Stimulated activated CD4-positive, alpha-beta T cell treated with anti-CD3 and anti-CD28 coated beads, Interleukin-1b, Interleukin-23, amount 100 ng/mL, for 48 hours (primary cell): ENCODE data around the gene PLAC9.
"Not testable (repeated sequence)": the region's sequence is repeated elsewhere in the genome, so short reads cannot be mapped to it uniquely, and the experiment has no call there.

Source experiments
- DNase-seq: peaks from one replicate; pipeline ENCODE4 v3.0.0-alpha.2; 2020

PLAC9 gene

DNA sequence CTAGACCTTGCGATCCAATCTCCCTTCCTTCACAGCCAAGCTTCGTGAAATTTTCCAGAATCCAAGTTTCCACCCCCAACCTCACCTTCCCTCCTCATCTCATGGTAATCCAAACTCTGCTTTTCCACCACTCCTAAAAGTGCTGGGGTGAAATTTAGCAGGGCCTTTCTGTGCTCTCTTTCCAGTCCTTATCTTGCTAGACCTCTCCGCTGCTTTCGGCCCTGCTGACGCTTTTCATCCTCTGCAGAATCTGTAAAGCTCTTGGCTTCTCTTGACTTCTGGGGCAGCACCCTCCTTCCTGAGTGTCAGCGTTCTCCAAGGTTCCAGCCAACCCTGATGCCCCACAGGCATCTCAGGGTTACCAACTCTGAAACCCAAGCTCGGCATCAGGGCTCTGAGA is 7.7 kb downstream of the PLAC9 start:
- no peak for DNase-seq

DNA sequence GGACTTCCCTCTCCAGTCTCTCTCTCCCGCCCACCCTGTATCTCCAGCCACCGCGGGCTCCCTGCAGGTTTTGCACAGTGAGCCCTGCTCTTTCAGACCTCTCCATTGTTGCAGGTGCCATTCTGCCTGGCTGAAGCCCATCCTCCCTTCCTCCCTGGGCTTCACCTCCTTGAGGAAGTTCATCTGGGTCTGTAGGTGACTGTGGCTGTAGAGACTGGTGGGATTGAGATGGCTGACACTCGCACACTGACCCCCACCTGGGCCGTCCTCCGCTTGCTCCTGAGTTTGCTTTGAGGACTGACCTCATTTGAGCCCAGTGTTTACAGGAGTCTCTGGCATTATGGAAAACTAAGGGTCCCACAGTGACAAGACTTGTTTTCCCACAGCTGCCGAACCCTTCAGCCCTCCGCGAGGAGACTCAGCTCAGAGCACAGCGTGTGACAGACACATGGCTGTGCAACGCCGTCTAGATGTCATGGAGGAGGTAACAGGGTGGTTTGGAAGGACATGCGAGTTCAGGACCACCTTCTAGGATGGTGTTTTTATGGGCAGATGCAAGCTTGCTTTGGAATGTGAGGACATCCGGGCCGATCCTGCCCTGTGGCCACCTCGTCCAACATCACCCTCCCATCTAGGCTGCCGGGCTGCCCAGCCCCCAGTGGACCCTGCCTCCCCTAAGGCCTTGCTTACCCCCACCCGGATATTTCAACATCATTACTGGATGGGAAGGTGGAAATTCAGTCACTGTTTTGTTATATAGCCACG is 9.3 kb downstream of the PLAC9 start:
- no peak for DNase-seq

- peak; percentile 18 for DNase-seq
Measured at GRCh38 chr10:80144067-80144695, 11.7 kb downstream of the PLAC9 start.

GRCh38 chr10:80144696-80145131 is 12.2 kb downstream of the PLAC9 start:
- DNase-seq, result peak; percentile 10

GRCh38 chr10:80145406-80146308 is 13.1 kb downstream of the PLAC9 start:
- DNase-seq, result not testable (repeated sequence)

DNA sequence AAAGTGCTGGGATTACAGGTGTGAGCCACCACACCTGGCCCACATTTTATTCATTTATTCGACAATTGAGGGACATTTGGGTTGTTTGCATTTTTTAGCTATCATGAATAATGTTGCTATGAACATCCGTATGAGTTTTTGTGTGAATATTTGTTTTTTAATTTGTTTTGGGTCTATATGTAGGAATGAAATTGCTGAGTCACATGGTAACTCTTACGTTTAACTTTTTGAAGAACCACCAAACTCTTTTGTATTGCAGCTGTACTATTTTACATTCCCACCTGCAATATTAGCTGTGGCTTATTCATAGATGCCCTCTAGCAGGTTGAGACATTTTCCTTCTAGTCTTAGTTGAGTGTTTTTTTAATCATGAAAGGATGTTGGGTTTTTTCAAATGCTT is 14.4 kb downstream of the PLAC9 start:
- no peak for DNase-seq

- no peak for DNase-seq
Measured at GRCh38 chr10:80148166-80148805, 15.8 kb downstream of the PLAC9 start.

GRCh38 chr10:80149123-80149522 is 16.6 kb downstream of the PLAC9 start:
- no peak for DNase-seq

GRCh38 chr10:80150172-80150571 is 17.6 kb downstream of the PLAC9 start:
- no peak for DNase-seq

DNA sequence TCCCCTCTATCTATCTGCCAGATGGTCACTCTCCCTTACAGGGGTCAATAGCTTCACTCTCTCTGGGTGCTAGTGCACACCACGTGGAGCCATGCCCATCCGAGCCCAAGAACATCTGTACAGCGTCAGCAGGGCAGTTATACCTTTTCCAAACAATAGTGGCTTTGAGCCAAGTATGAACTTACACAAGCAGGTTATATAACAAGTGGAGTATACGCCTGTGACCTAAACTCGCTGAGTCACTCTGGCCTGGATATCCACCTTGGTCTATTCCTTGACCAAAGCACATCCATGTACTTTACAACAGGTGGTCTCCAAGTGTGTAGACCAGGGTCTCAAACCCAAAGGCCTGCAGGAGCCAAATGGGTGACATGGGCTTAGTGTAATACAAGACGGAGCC is 20.3 kb downstream of the PLAC9 start:
- DNase-seq, result no peak

DNA sequence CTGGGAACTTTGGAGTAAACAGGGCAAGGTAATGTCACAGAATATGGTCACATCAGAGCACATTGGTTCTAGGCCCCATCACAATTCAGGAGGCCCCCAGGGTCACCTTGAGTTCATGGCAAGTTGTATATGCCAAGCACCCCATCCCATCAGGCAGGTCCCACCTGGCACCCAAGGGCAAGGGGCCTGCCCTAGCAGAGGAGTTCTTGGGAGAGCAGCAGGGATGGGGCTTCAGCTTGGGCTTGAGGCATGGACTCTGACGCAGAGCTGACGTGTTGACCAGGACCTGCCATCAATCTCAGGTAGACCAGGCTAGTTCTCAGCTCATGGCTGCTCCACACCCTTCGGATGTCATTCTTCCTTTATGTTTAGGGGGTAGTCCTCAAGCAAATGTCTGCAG is 20.9 kb downstream of the PLAC9 start:
- no peak for DNase-seq

DNA sequence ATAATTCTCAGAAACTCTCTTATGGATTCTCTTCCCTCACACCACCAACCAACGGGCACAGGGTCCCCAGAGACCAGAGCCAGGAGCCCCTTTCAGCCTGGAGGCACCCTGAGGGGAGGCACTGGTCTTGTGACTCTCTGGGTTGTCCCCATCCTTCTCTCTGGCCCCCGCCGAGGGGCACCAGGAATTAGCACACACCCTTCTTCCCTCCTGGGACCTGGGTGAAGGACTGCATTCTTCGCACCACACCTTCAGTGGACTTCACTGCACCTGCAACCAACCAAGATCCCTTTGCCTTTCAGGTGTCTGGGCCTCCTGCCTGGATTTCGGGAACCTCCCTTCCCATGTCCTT is 22.1 kb downstream of the PLAC9 start:
- no peak for DNase-seq

- peak; percentile 11 for DNase-seq
Measured at GRCh38 chr10:80154978-80155695, 22.6 kb downstream of the PLAC9 start.

- DNase-seq, result no peak
Measured at GRCh38 chr10:80155696-80156215, 23.2 kb downstream of the PLAC9 start.

DNA sequence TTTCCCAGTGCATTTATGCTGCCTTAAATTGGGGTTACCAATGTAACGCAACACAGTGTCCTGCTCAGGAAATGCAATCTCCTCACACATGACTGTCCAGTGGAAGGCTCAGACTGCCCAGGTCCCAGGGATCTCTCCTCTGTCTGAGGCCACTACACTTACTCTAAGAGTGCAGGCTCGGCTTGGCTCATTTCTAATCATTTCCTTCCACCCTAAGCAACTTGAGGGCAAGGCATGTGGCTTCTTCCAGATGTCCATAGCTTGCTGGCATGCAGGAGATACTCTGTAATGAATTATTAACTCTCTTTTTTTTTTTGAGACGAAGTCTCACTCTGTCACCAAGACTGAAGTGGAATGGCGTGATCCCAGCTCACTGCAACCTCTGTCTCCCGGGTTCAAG is 23.7 kb downstream of the PLAC9 start:
- DNase-seq, result no peak

GRCh38 chr10:80157561-80157960 is 25.0 kb downstream of the PLAC9 start:
- no peak for DNase-seq

DNA sequence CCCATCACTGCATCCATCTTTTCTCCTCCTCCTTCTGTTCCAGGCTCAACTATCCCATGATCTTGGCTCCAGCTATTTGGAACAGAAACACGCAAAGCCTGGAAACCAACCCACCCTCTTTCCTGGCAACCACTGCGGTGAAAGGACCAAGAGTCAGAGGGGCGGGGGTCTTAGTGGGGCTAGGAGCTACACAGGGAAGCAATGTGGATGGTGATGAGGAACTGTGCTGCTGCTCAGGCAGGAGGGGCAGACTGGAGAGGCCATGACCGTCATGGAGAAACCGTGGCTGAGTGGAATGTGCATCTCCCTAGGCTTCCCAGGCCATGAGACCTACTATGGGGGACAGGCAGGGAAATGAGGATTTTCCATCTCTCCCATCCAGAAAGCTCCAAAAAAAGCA is 25.6 kb downstream of the PLAC9 start:
- DNase-seq, result no peak

GRCh38 chr10:80158598-80159127 is 26.1 kb downstream of the PLAC9 start:
- DNase-seq, result no peak

DNA sequence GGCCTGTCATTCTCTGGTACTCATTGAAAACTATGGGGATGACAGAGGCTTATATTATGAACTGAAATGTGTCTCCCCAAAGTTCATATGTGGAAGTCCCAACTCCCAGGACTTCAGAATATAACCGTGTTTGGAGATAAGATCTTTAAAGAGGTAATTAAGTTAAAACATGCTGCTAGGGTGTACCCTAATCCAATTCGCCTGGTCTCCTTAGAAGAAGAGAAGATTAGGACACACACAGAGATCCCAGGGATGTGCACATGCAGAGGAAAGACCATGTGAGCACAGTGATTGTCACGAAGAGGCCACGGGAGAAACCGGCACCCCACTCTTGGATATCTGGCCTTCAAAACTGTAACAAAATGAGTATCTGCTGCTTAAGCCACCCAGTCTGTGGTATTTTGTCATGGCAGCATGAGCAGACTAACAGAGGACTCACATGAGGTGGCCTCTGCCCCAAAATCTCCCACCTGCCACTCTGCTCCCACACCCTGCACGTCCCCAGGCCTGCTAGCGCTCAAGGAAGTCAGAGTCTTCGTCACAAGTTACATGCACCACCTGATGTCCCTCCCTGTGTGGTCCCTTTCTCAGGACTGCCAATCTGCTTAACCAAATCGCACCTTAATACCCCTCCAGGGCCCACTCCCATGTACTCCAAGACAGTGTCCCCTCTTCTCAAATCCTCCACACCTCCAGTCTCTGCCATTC is 26.8 kb downstream of the PLAC9 start:
- no peak for DNase-seq

DNA sequence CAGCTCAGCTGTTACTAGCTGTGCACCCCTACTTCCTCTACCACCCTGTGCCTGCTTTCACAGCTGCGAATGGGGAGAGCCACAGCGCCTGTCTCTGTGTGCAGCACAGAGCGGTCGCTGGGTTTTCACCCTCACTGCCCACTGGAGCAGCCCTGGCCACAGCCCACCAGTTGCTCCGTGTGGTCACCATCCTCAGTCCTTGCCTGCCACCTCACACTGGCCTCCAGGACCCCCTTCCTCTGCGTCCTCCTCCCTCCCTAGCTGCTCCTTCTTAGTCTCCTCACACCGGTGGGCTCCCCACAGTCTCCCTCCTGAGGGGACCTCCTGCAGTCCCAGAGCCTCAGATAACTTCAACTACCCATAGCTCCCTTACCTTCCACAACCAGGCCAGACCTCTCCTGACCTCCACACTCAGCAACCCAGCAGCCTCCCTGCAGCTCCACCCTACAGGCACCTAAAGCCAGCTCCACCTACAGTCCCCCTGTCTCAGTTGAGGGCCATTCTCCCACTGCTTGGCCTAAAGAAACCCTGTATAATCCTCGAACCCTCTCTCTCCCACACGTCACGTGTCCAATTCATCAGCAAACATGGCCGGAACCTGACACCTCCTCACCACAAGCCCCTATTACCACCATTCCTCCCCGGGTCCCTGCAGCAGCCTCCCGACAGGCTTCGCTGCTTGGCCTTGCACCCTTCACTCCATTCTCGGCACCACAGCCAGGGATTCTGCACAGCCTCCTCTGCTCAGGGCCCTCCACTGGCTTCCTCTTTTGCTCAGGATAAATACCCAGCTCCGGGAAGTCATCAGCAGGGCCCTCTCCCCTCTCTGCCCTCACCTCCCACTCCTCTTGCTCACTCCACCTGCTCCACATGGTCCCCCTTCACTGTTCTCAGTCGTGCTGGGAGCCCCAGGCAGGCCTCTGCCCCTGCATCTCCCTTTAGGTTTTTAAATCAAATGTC is 28.1 kb downstream of the PLAC9 start:
- no peak for DNase-seq
